GM12873 (cell line): ENCODE measurements around the gene IPO9.

Source experiments
- CTCF ChIP-seq: IDR thresholded peaks from 2 replicates; pipeline ENCODE4 v1.5.1; 2012; ENCODE audit warnings: low read depth, mild to moderate bottlenecking, moderate library complexity, low read length, control low read depth; ENCODE audit not compliant: insufficient read depth; ENCODE audit errors: missing control alignments

Gene IPO9

GRCh38 chr1:201914456-201915235 is 85.7 kb downstream of the IPO9 start:
- TF ChIP-seq CTCF = no peak

- TF ChIP-seq CTCF = no peak
These were observed 87.8 kb downstream of the IPO9 start for GRCh38 chr1:201916649-201917249.

GRCh38 chr1:201917362-201918033 is 88.5 kb downstream of the IPO9 start:
- no peak for TF ChIP-seq CTCF

- no peak for TF ChIP-seq CTCF
These were observed 89.4 kb downstream of the IPO9 start for GRCh38 chr1:201918343-201918742.

GRCh38 chr1:201921952-201922558 is 93.1 kb downstream of the IPO9 start:
- TF ChIP-seq CTCF = no peak

GRCh38 chr1:201925301-201925567 is 96.3 kb downstream of the IPO9 start:
- TF ChIP-seq CTCF = no peak

GRCh38 chr1:201925981-201926645 is 97.2 kb downstream of the IPO9 start:
- no peak for TF ChIP-seq CTCF
